Measurements from ENCODE around the gene CHFR.
"Not testable (repeated sequence)": the region's sequence is repeated elsewhere in the genome, so short reads cannot be mapped to it uniquely, and the experiment has no call there.

CHFR gene

GRCh38 chr12:132874175-132874574 lies 13.2 kb downstream of the CHFR start:
- no peak for DNase-seq

GRCh38 chr12:132873724-132874123 lies 13.7 kb downstream of the CHFR start:
- DNase-seq: no peak

GRCh38 chr12:132872975-132873421 lies 14.4 kb downstream of the CHFR start:
- no peak for DNase-seq

- no peak for DNase-seq
Observed at GRCh38 chr12:132872073-132872855, 15.1 kb downstream of the CHFR start.

- DNase-seq: no peak
Observed at GRCh38 chr12:132869551-132869950, 17.9 kb downstream of the CHFR start.

- peak; percentile 58 for DNase-seq
Observed at GRCh38 chr12:132866251-132866828, 21.1 kb downstream of the CHFR start.

GRCh38 chr12:132861558-132861957 lies 25.8 kb downstream of the CHFR start:
- DNase-seq: no peak

GRCh38 chr12:132858718-132859266 lies 28.6 kb downstream of the CHFR start:
- DNase-seq: no peak

GRCh38 chr12:132857019-132857418 lies 30.4 kb downstream of the CHFR start:
- DNase-seq: not testable (repeated sequence)

GRCh38 chr12:132856581-132856980 lies 30.8 kb downstream of the CHFR start:
- DNase-seq: no peak

GRCh38 chr12:132855211-132855610 lies 32.2 kb downstream of the CHFR start:
- DNase-seq: not testable (repeated sequence)

GRCh38 chr12:132853285-132854092 lies 33.9 kb downstream of the CHFR start:
- DNase-seq: no peak

GRCh38 chr12:132852496-132852895 lies 34.9 kb downstream of the CHFR start:
- no peak for DNase-seq

- DNase-seq: no peak
Observed at GRCh38 chr12:132851465-132851864, 35.9 kb downstream of the CHFR start.

- no peak for DNase-seq
Observed at GRCh38 chr12:132850291-132850690, 37.1 kb downstream of the CHFR start.

GRCh38 chr12:132848521-132848920 lies 38.9 kb downstream of the CHFR start:
- no peak for DNase-seq

GRCh38 chr12:132847363-132848356 lies 39.7 kb downstream of the CHFR start:
- no peak for DNase-seq

- not testable (repeated sequence) for DNase-seq
Observed at GRCh38 chr12:132844681-132845080, 42.7 kb downstream of the CHFR start.

- DNase-seq: no peak
Observed at GRCh38 chr12:132842449-132843045, 44.9 kb downstream of the CHFR start.

GRCh38 chr12:132841151-132841550 lies 46.3 kb downstream of the CHFR start:
- DNase-seq: no peak

GRCh38 chr12:132840536-132840935 lies 46.9 kb downstream of the CHFR start:
- DNase-seq: no peak
